Gastrocnemius medialis (tissue), 4 donors: ENCODE results near the gene NDUFA9. TPM values are rescaled to one million over a fixed set of nuclear protein-coding genes. Genes with fewer than 3 reads are reported as not detected.

ENCODE experiments used
- ATAC-seq, 2 donors: fragments of 150-250 bp; one replicate each; pipeline ENCODE4 v1.9.1; 2016
- DNase-seq, 2 donors: peaks; one replicate each; pipeline ENCODE4 v3.0.0-alpha.2; 2019
- H3K27ac ChIP-seq, 4 donors: fragments of 200-600 bp; sonication (generic); 1 replicate in 1 of 4; 2 replicates in 3 of 4; pipeline ENCODE4 v1.5.1; 2016 to 2018; ENCODE audit warnings: mild to moderate bottlenecking in 2 of 4, moderate library complexity in 1 of 4
- H3K27me3 ChIP-seq, 3 donors: fragments of 200-600 bp; sonication (generic) in 2 of 3; 1 replicate in 1 of 3; 2 replicates in 2 of 3; pipeline versions ENCODE4 v1.5.1 to v1.6.0; 2016 to 2019; ENCODE audit warnings: mild to moderate bottlenecking in 1 of 3, moderate library complexity in 1 of 3
- H3K36me3 ChIP-seq, 2 donors: fragments of 200-600 bp; sonication (generic) in 1 of 2; one replicate each; pipeline ENCODE4 v1.5.1; 2017 to 2018
- H3K4me1 ChIP-seq, 2 donors: fragments of 200-600 bp; sonication (generic) in 1 of 2; one replicate each; pipeline ENCODE4 v1.5.1; 2016 to 2017; ENCODE audit warnings: mild to moderate bottlenecking in 2 of 2
- H3K4me3 ChIP-seq, 4 donors: fragments of 200-600 bp; sonication (generic) in 3 of 4; 1 replicate in 1 of 4; 2 replicates in 3 of 4; pipeline ENCODE4 v1.5.1; 2016 to 2019; ENCODE audit warnings: mild to moderate bottlenecking in 2 of 4
- H3K9me3 ChIP-seq, 3 donors: fragments of 200-600 bp; sonication (generic) in 2 of 3; 1 replicate in 1 of 3; 2 replicates in 2 of 3; pipeline ENCODE4 v1.5.1; 2016 to 2019
- POLR2A ChIP-seq, 2 donors: fragments of 450-650 bp; IDR thresholded peaks; one replicate each; pipeline ENCODE4 v1.6.1; 2017; ENCODE audit warnings: antibody characterized with exemption in 2 of 2, mild to moderate bottlenecking in 2 of 2, moderate library complexity in 2 of 2
- in situ Hi-C, 4 donors: fragments of 200-750 bp; cut with MboI; loops; one replicate each; pipeline versions ENCODE4 v1.15.0 to v1.8.0; 2017; ENCODE audit warnings: low sequenced_read_pairs in 4 of 4
- intact Hi-C: fragments of 100-400 bp; cut with DNase I; formaldehyde crosslinking; loops from one replicate; pipeline ENCODE4 v1.15.1; 2023; ENCODE audit warnings: low total_unique reads
- total RNA-seq, 4 donors: library from RNA; depleted of rRNA; stranded (reverse); fragments of >200 nt; gene quantifications; one replicate each; pipeline versions ENCODE4 v1.1.0 to v1.2.3, GENCODE V29; 2016
- TF ChIP-seq, protein P1 (sequence below), 5 experiments: fragments of 450-650 bp in 3 of 5; fragments of 200-600 bp in 2 of 5; sonication (generic) in 2 of 5; IDR thresholded peaks in 4 of 5; conservative IDR thresholded peaks in 1 of 5; 1 replicate in 4 of 5; 2 replicates in 1 of 5; pipeline ENCODE4 v1.5.1; 2016 to 2019; ENCODE audit warnings: antibody characterized with exemption in 5 of 5, mild to moderate bottlenecking in 3 of 5, moderate library complexity in 3 of 5

Gene NDUFA9
- total RNA-seq, 4 donors from 2014 or later: 57.9 to 113 (median 69.5) TPM

DNA sequence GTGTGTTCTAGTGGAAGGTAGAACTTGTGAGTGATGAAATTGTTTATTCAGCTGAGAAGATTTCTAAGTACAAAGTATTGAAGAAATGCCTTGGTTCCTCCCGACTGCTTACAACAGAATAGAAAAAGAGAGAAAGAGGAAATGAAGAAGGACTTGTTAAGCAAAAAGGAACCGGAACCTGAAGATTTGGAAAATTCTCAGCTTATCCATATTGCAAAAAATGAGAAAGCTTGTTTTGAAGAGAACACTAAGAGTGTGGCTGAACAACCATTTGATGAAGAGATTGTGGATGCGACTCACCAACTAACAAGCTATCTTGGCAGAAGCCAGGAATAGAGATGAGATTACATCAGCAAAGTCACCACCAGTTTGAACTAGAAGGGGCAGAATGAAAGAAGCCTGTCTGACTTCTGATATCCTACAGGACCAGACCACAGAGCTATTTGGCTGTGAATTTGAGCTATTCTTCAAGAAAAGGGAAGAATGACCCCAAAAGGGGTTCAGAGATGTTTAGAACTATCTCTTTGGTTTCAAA lies 15.1 kb downstream of the NDUFA9 start:
- no peaks in the 10 kb centered on the region for H3K9me3 ChIP-seq
- ATAC-seq (no peak), DNase-seq (no peak)
- peaks cover 0 to 97% of the 10 kb centered on the region in 2 donors for H3K36me3 ChIP-seq
- in situ Hi-C loops (no loop called here), intact Hi-C loops (no loop called here)
- no peaks in the 10 kb centered on the region for H3K27me3 ChIP-seq
- H3K27ac ChIP-seq: no peak overlapping the region
- TF ChIP-seq, protein P1, sequence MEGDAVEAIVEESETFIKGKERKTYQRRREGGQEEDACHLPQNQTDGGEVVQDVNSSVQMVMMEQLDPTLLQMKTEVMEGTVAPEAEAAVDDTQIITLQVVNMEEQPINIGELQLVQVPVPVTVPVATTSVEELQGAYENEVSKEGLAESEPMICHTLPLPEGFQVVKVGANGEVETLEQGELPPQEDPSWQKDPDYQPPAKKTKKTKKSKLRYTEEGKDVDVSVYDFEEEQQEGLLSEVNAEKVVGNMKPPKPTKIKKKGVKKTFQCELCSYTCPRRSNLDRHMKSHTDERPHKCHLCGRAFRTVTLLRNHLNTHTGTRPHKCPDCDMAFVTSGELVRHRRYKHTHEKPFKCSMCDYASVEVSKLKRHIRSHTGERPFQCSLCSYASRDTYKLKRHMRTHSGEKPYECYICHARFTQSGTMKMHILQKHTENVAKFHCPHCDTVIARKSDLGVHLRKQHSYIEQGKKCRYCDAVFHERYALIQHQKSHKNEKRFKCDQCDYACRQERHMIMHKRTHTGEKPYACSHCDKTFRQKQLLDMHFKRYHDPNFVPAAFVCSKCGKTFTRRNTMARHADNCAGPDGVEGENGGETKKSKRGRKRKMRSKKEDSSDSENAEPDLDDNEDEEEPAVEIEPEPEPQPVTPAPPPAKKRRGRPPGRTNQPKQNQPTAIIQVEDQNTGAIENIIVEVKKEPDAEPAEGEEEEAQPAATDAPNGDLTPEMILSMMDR (IDR thresholded peaks at IDR 0.05 in 4 of 5, conservative IDR thresholded peaks at IDR 0.05 in 1 of 5): no peak
- TF ChIP-seq POLR2A (IDR thresholded peaks at IDR 0.05): no peak
- H3K4me3 ChIP-seq: no peak overlapping the region
- no peaks in the 10 kb centered on the region for H3K4me1 ChIP-seq

DNA sequence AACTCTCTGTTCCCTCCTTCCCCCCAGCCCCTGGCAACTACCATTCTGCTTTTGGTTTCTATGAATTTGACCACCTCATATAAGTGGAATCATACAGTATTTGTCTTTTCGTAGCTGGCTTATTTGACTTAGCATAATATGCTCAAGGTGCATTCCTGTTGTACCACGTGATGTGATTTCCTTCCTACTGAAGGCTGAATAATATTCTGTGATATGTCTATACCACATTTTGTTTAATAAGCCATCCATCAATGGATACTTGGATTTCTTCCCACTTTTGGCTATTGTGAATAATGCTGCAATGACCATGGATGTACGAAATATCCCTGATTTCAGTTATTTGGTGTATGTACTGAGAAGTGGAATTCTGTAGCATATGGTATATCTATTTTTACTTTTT lies 16.3 kb downstream of the NDUFA9 start:
- intact Hi-C loops: no loop called here
- H3K27ac ChIP-seq: no peak overlapping the region
- TF ChIP-seq, protein P1 (IDR thresholded peaks at IDR 0.05 in 4 of 5, conservative IDR thresholded peaks at IDR 0.05 in 1 of 5): no peak
- no peak for TF ChIP-seq POLR2A (IDR thresholded peaks at IDR 0.05)
- peaks cover 0 to 97% of the 10 kb centered on the region in 2 donors for H3K36me3 ChIP-seq
- no peaks in the 10 kb centered on the region for H3K27me3 ChIP-seq
- no peaks in the 10 kb centered on the region for H3K9me3 ChIP-seq
- H3K4me1 ChIP-seq: no peaks in the 10 kb centered on the region
- H3K4me3 ChIP-seq: no peak overlapping the region
- no peak for DNase-seq
- ATAC-seq: no peak
- in situ Hi-C loops: no loop called here

DNA sequence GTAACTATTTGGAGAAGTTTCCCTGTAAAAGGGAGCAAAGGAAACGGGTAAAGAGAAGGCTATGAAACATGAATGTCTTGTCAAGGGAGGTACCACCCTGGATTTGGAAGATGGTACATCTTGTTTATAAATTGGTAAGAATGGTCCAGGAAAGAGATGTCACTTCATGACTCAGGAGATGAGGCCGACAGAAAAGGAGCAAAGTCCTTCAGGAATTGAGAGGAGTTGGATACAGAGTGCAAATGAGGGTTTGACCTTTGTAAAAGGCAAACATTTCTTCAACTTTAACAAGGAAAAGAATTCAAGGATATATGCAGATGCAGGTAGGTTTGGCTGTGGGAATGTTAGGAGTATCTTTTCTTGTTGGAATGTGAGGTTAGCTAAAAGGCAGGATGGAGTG lies 30.8 kb downstream of the NDUFA9 start:
- peaks cover 0 to 33% of the 10 kb centered on the region in 2 donors for H3K36me3 ChIP-seq
- in situ Hi-C loops (no loop called here), intact Hi-C loops (no loop called here)
- H3K4me1 ChIP-seq: no peaks in the 10 kb centered on the region
- TF ChIP-seq POLR2A (IDR thresholded peaks at IDR 0.05): no peak
- TF ChIP-seq, protein P1 (IDR thresholded peaks at IDR 0.05 in 4 of 5, conservative IDR thresholded peaks at IDR 0.05 in 1 of 5): no peak
- ATAC-seq: no peak
- DNase-seq: no peak
- no peak overlapping the region for H3K27ac ChIP-seq
- H3K4me3 ChIP-seq: no peak overlapping the region
- no peaks in the 10 kb centered on the region for H3K9me3 ChIP-seq
- H3K27me3 ChIP-seq: no peaks in the 10 kb centered on the region

DNA sequence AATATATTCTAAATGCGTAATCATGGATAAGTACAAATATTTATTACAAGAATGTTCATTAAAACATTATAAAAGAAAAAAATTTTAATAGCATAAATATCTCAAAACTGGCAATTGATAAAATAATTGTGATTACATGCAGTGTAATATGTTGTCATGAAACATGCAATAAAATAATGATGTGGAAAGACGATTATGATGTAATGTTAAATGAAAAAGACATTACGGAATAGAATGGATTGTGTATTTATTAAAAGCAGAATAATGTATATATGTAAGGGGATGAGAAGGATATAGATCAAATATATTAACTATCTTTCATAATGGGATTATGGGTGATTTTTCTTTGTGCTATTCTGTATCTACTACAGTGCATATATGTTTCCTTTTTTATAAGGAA lies 32.8 kb downstream of the NDUFA9 start:
- H3K9me3 ChIP-seq: no peaks in the 10 kb centered on the region
- H3K4me1 ChIP-seq: no peaks in the 10 kb centered on the region
- TF ChIP-seq, protein P1 (IDR thresholded peaks at IDR 0.05 in 4 of 5, conservative IDR thresholded peaks at IDR 0.05 in 1 of 5): no peak
- no peak overlapping the region for H3K4me3 ChIP-seq
- no peak for ATAC-seq
- intact Hi-C loops: no loop called here
- H3K36me3 ChIP-seq: peaks cover 0 to 53% of the 10 kb centered on the region in 2 donors
- no peak for DNase-seq
- H3K27ac ChIP-seq: no peak overlapping the region
- in situ Hi-C loops: no loop called here
- H3K27me3 ChIP-seq: no peaks in the 10 kb centered on the region

DNA sequence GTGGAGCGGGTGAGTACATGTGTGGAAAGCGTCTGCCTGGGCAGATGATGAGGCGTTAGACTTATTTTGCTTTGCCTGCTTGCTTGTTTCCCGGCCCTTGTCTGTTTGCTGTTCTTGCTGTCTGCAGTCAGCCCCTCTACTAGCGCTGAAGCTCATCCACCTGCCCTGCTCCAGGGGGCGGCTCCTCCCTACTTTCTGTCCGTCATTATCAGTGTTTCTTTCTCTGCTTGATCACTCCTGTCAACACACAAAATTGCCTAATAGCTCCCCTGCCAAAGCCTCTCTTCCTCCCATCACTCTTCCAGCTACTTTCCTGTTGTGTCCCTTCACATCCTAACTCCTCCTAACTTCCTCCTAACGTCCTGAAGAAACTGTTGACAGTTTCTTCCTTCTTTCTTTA lies 36.4 kb downstream of the NDUFA9 start:
- no peak overlapping the region for H3K4me3 ChIP-seq
- peaks cover 0 to 72% of the 10 kb centered on the region in 2 donors for H3K36me3 ChIP-seq
- H3K9me3 ChIP-seq: no peaks in the 10 kb centered on the region
- intact Hi-C loops: no loop called here
- no peaks in the 10 kb centered on the region for H3K27me3 ChIP-seq
- H3K4me1 ChIP-seq: no peaks in the 10 kb centered on the region
- ATAC-seq: no peak
- in situ Hi-C loops: no loop called here
- no peak for TF ChIP-seq POLR2A (IDR thresholded peaks at IDR 0.05)
- TF ChIP-seq, protein P1 (IDR thresholded peaks at IDR 0.05 in 4 of 5, conservative IDR thresholded peaks at IDR 0.05 in 1 of 5): no peak
- DNase-seq: no peak
- no peak overlapping the region for H3K27ac ChIP-seq
